HUES64 (cell line): ENCODE results near the gene CCDC192.

ENCODE experiments used
- H3K27ac ChIP-seq: 2 replicates; pipeline ENCODE4 v1.7.0; 2013; ENCODE audit warnings: low read depth, low read length, inconsistent platforms
- H3K27me3 ChIP-seq: 2 replicates; pipeline ENCODE4 v1.6.1; 2013; ENCODE audit warnings: mild to moderate bottlenecking, low read length; ENCODE audit not compliant: insufficient read depth
- H3K36me3 ChIP-seq: 2 replicates; pipeline ENCODE4 v1.6.1; 2013; ENCODE audit warnings: mild to moderate bottlenecking, low read length; ENCODE audit not compliant: insufficient read depth
- H3K4me1 ChIP-seq: 2 replicates; pipeline ENCODE4 v1.6.1; 2013; ENCODE audit warnings: mild to moderate bottlenecking, low read length, moderate library complexity; ENCODE audit not compliant: insufficient read depth
- H3K4me3 ChIP-seq: 2 replicates; pipeline ENCODE4 v1.5.1; 2013; ENCODE audit warnings: mild to moderate bottlenecking, low read length, moderate library complexity
- H3K9ac ChIP-seq: 2 replicates; pipeline ENCODE4 v1.6.1; 2013; ENCODE audit warnings: mild to moderate bottlenecking, low read depth, low read length
- H3K9me3 ChIP-seq: 2 replicates; pipeline ENCODE4 v1.6.1; 2013; ENCODE audit warnings: low read depth, low read length; ENCODE audit not compliant: insufficient read depth
- WGBS: fragments of 150-250, 120-280 bp; methylation state at CpG from one replicate; pipeline ENCODE4 v1.1.7; 2013; ENCODE audit warnings: missing lambda C conversion rate; 5-methylcytosine and 5-hydroxymethylcytosine counted together

The CCDC192 gene

DNA sequence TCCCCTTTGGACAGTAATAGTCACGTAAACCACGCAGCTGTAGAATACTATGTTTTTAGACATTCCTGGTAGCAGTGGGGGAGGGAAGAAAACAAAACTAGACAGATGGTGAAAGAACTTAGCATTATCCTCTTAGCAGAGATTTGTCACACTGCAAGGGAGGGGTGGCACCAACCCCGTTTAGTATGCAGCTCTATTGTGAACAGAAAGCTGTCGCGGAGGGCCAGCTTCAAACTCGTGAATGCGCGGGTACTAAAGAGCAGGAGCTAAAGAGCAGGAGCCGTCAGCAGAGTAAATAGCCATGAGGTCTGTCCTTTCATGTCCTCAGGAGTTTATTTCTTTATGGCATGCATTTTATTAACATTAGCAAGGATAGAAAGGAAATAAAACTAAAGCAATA is 238.5 kb downstream of the CCDC192 start:
- 73% methylated on average over 8 of the region's 9 CpGs for WGBS
- no peak overlapping the region for H3K27ac ChIP-seq
- H3K9ac ChIP-seq = no peak overlapping the region
- H3K4me3 ChIP-seq = no peak overlapping the region
- H3K9me3 ChIP-seq = no peaks in the 10 kb centered on the region
- H3K27me3 ChIP-seq = peaks cover 42% of the 10 kb centered on the region
- H3K36me3 ChIP-seq = no peaks in the 10 kb centered on the region
- peaks cover 21% of the 10 kb centered on the region for H3K4me1 ChIP-seq

DNA sequence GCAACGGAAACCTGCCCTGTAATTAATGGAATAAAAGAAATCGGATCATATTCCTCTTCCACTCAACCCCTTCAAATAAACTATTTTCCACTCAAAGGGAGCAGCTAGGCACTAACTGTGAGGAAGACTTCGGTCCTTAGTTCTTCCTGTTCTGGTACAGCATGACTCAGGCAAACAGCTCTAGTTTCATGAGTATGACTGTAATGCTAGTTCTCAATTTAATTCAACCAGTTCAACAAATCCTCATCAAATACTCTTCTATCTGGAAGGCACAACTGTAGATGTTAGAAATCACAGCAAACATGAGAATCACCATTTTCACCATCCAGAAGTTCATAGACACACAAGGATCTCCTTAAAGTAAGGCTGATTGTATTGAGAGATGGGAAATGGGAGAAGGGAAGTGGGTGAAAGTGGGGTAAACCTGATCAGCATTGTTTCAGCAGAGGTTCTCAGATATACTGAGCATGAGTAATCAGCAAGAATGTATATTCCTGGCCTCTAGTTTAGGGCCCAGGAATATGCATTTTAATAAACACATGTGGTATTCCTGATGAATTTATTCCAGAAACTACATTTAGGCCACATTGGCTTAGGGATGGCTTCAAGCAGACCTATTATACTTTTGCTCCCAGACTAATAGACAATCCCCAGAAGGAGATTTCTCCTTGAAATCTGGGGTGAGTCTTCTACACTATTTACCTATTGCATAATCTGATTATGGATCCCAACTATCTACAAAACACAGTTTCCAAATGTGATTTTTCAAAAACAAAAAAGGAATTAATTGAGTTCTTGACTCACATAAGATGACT is 239.3 kb downstream of the CCDC192 start:
- no peak overlapping the region for H3K9ac ChIP-seq
- 95% methylated on average over 3 of the region's 3 CpGs for WGBS
- no peaks in the 10 kb centered on the region for H3K9me3 ChIP-seq
- H3K36me3 ChIP-seq = no peaks in the 10 kb centered on the region
- H3K27ac ChIP-seq = no peak overlapping the region
- peaks cover 34% of the 10 kb centered on the region for H3K27me3 ChIP-seq
- peaks cover 21% of the 10 kb centered on the region for H3K4me1 ChIP-seq
- no peak overlapping the region for H3K4me3 ChIP-seq

GRCh38 chr5:127943061-127943371 is 239.8 kb downstream of the CCDC192 start:
- peaks cover 21% of the 10 kb centered on the region for H3K4me1 ChIP-seq
- no peak overlapping the region for H3K27ac ChIP-seq
- H3K9ac ChIP-seq = no peak overlapping the region
- H3K4me3 ChIP-seq = no peak overlapping the region
- H3K9me3 ChIP-seq = no peaks in the 10 kb centered on the region
- no peaks in the 10 kb centered on the region for H3K36me3 ChIP-seq
- H3K27me3 ChIP-seq = peaks cover 28% of the 10 kb centered on the region
- 97% methylated on average over 4 of the region's 4 CpGs for WGBS

DNA sequence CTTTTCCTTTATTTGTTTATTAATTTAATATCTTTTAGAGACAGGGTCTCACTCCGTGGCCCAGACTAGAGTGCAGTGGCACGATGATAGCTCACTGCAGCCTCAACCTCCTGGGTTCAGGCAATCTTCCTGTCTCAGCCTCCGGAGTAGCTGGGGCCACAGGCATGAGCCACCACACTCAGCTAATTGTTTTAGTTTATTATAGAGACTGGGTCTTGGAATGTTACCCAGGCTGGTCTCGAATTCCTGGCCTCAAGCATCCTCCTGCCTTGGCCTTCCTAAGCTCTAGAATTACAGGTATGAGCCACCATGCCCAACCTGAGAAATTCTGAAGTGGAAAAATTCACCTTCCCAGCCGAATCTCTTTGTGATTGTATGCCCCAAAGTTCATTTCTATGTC is 240.9 kb downstream of the CCDC192 start:
- 93% methylated on average over 5 of the region's 5 CpGs for WGBS
- Histone ChIP-seq H3K9ac (no peak overlapping the region), H3K36me3 (no peaks in the 10 kb centered on the region), H3K27me3 (peaks cover 19% of the 10 kb centered on the region; the same call in 1 of the 2 replicates), H3K27ac (no peak overlapping the region), H3K9me3 (no peaks in the 10 kb centered on the region), H3K4me1 (peaks cover 21% of the 10 kb centered on the region), H3K4me3 (no peak overlapping the region)

GRCh38 chr5:127947941-127948340 is 244.8 kb downstream of the CCDC192 start:
- Histone ChIP-seq H3K27me3 (no peaks in the 10 kb centered on the region), H3K4me3 (no peak overlapping the region), H3K36me3 (no peaks in the 10 kb centered on the region), H3K4me1 (no peaks in the 10 kb centered on the region), H3K27ac (no peak overlapping the region), H3K9me3 (no peaks in the 10 kb centered on the region), H3K9ac (no peak overlapping the region)
- 100% methylated on average over 1 of the region's 1 CpG for WGBS

GRCh38 chr5:127950707-127951391 is 247.7 kb downstream of the CCDC192 start:
- H3K4me1 ChIP-seq = no peaks in the 10 kb centered on the region
- H3K4me3 ChIP-seq = no peak overlapping the region
- 92% methylated on average over 5 of the region's 6 CpGs for WGBS
- H3K36me3 ChIP-seq = no peaks in the 10 kb centered on the region
- H3K9ac ChIP-seq = no peak overlapping the region
- H3K9me3 ChIP-seq = no peaks in the 10 kb centered on the region
- H3K27me3 ChIP-seq = no peaks in the 10 kb centered on the region
- H3K27ac ChIP-seq = no peak overlapping the region

DNA sequence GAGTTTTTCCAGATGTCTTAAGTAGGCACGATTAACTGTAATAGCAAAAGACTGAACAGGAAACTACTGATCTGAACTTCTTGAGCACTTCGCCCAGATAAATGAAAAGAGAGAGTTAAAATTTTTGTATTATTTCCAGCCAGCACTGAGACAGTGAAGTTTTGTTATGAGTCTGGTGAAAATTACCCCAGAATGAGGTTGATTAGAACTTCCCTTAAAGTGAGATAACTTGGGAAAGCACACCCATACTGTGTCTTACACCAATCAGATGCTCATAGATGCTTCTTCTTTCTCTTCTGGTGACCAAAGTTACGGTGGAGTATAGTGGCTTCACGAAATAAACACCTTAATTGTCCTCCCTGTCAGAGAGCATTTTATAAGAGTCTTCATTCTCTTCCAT is 248.6 kb downstream of the CCDC192 start:
- Histone ChIP-seq H3K4me3 (no peak overlapping the region), H3K36me3 (no peaks in the 10 kb centered on the region), H3K9ac (no peak overlapping the region), H3K9me3 (no peaks in the 10 kb centered on the region), H3K4me1 (no peaks in the 10 kb centered on the region), H3K27ac (no peak overlapping the region), H3K27me3 (no peaks in the 10 kb centered on the region)
- WGBS = 85% methylated on average over 4 of the region's 4 CpGs

GRCh38 chr5:127957183-127957582 is 254.0 kb downstream of the CCDC192 start:
- Histone ChIP-seq H3K27me3 (no peaks in the 10 kb centered on the region), H3K36me3 (no peaks in the 10 kb centered on the region), H3K4me3 (no peak overlapping the region), H3K9me3 (no peaks in the 10 kb centered on the region), H3K27ac (no peak overlapping the region), H3K4me1 (peaks cover 15% of the 10 kb centered on the region), H3K9ac (no peak overlapping the region)
- WGBS = 70% methylated on average over 2 of the region's 2 CpGs

GRCh38 chr5:127957701-127958239 is 254.6 kb downstream of the CCDC192 start:
- no peaks in the 10 kb centered on the region for H3K27me3 ChIP-seq
- peaks cover 15% of the 10 kb centered on the region for H3K4me1 ChIP-seq
- no peak overlapping the region for H3K9ac ChIP-seq
- H3K27ac ChIP-seq = no peak overlapping the region
- no peak overlapping the region for H3K4me3 ChIP-seq
- H3K9me3 ChIP-seq = no peaks in the 10 kb centered on the region
- no peaks in the 10 kb centered on the region for H3K36me3 ChIP-seq

DNA sequence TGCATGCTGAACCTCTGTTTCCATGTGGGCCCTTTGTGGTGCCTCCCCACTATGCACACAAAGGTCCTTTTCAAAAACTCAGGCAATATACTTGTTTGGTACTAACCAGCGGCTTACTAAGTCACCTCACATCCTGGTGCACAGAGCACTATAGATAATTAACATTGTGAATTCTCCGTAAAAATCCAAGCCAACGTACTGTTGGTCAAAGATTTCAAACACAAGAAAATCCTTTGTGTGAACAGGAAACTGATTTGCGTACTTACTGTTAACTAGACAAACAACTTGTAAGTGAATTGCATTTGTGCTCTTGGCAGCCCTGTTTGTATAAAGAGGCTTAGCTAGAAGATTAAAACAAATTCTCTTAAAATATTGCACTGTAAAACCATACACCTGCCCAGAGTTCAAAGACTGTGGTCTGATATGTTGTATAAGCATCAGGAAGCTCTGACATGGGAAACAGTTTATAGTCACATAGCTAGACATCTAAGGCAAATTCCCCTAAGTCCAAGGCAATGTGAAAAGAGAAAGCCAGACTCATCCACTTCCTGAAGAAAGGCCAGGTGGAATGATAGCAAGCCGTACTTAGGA is 255.3 kb downstream of the CCDC192 start:
- Histone ChIP-seq H3K36me3 (no peaks in the 10 kb centered on the region), H3K27me3 (no peaks in the 10 kb centered on the region), H3K9me3 (no peaks in the 10 kb centered on the region), H3K4me1 (peaks cover 15% of the 10 kb centered on the region), H3K27ac (no peak overlapping the region), H3K9ac (no peak overlapping the region), H3K4me3 (no peak overlapping the region)
- WGBS = 80% methylated on average over 5 of the region's 5 CpGs

DNA sequence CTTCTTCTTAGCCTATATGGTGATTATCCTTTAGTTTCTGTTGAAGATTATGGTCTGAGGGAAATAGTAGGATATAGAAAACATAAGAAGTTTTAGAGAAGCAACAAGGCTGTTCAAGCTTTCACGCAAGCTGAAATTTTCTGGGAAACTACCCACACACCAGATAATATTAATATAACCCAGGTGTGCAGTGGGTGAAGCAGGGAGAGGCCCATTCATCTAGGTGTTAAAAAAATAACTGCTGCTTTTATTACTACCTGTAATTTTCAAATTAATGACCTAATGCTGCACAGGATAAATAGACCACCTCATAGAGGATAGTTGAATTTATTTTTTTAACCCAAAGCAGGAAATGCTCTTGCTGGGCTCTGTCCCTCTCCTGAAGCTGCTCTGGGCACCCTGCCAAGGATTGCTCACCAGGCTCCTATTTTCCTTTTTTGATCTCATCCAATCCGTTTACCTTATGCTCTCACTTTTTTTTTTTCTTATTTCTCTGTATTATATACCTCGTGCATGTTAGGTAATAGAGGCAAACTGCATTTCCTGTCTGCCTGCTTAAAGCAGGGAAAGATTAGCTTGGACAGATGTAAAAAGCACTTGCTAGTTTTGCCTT is 256.1 kb downstream of the CCDC192 start:
- 40% methylated on average over 2 of the region's 3 CpGs for WGBS
- Histone ChIP-seq H3K9ac (no peak overlapping the region), H3K4me3 (no peak overlapping the region), H3K4me1 (peaks cover 15% of the 10 kb centered on the region), H3K9me3 (no peaks in the 10 kb centered on the region), H3K36me3 (no peaks in the 10 kb centered on the region), H3K27me3 (no peaks in the 10 kb centered on the region), H3K27ac (no peak overlapping the region)
